HG03439 (cell line): Measurements from ENCODE around the gene CCNC.
"Not testable (repeated sequence)": the region's sequence is repeated elsewhere in the genome, so short reads cannot be mapped to it uniquely, and the experiment has no call there.

Source experiments
- ATAC-seq: cut with Tn5 transposase; IDR thresholded peaks from one replicate; pipeline ENCODE4 v1.9.1; 2021; ENCODE audit warnings: mild to moderate bottlenecking, moderate library complexity; ENCODE audit not compliant: unreplicated experiment

The CCNC gene

GRCh38 chr6:99603421-99604165 is 35.1 kb upstream of the CCNC start:
- ATAC-seq, result peak; percentile 53

- ATAC-seq, result peak; percentile 30
Measured at GRCh38 chr6:99602520-99603420, 34.3 kb upstream of the CCNC start.

- not testable (repeated sequence) for ATAC-seq
Measured at GRCh38 chr6:99594696-99595095, 26.2 kb upstream of the CCNC start.

GRCh38 chr6:99592900-99593299 is 24.4 kb upstream of the CCNC start:
- ATAC-seq, result no peak

GRCh38 chr6:99591673-99592364 is 23.4 kb upstream of the CCNC start:
- no peak for ATAC-seq

GRCh38 chr6:99590728-99591672 is 22.5 kb upstream of the CCNC start:
- ATAC-seq, result no peak

GRCh38 chr6:99589907-99590493 is 21.5 kb upstream of the CCNC start:
- ATAC-seq, result no peak

- ATAC-seq, result peak; percentile 23
Measured at GRCh38 chr6:99589290-99589672, 20.8 kb upstream of the CCNC start.

GRCh38 chr6:99588618-99589289 is 20.3 kb upstream of the CCNC start:
- peak; percentile 92 for ATAC-seq

- ATAC-seq, result no peak
Measured at GRCh38 chr6:99587792-99588191, 19.3 kb upstream of the CCNC start.

- ATAC-seq, result no peak
Measured at GRCh38 chr6:99579781-99580180, 11.3 kb upstream of the CCNC start.

- ATAC-seq, result no peak
Measured at GRCh38 chr6:99575544-99576227, 7.2 kb upstream of the CCNC start.

- no peak for ATAC-seq
Measured at GRCh38 chr6:99573980-99574617, 5.6 kb upstream of the CCNC start.

- ATAC-seq, result no peak
Measured at GRCh38 chr6:99563056-99563723, 5.3 kb downstream of the CCNC start.

- no peak for ATAC-seq
Measured at GRCh38 chr6:99560668-99561067, 7.8 kb downstream of the CCNC start.

GRCh38 chr6:99559057-99559456 is 9.4 kb downstream of the CCNC start:
- no peak for ATAC-seq

GRCh38 chr6:99553888-99554287 is 14.6 kb downstream of the CCNC start:
- ATAC-seq, result no peak
